WERI-Rb-1 (cell line): ENCODE data around the gene NPHP4.

Experiments
- DNase-seq: peaks from one replicate; pipeline ENCODE4 v3.0.0-alpha.2; 2020
- H3K27ac ChIP-seq: fragments of 250-450 bp; sonication (Bioruptor Pico); 2 replicates; pipeline ENCODE4 v1.5.1; 2020; ENCODE audit warnings: mild to moderate bottlenecking, moderate library complexity
- H3K27me3 ChIP-seq: fragments of 250-450 bp; sonication (Bioruptor Pico); 2 replicates; pipeline ENCODE4 v1.5.1; 2021; ENCODE audit warnings: mild to moderate bottlenecking, low read depth, moderate library complexity; ENCODE audit not compliant: insufficient read depth, severe bottlenecking
- H3K36me3 ChIP-seq: fragments of 250-450 bp; sonication (Bioruptor Pico); 2 replicates; pipeline ENCODE4 v1.5.1; 2020; ENCODE audit warnings: mild to moderate bottlenecking, moderate library complexity
- H3K4me3 ChIP-seq: 2 replicates; pipeline ENCODE4 v1.5.1; 2011; ENCODE audit warnings: low read depth, mild to moderate bottlenecking, control low read depth, low read length
- H3K9me3 ChIP-seq: fragments of 250-450 bp; sonication (Bioruptor Pico); 2 replicates; pipeline ENCODE4 v1.5.1; 2021; ENCODE audit warnings: mild to moderate bottlenecking, moderate library complexity; ENCODE audit not compliant: severe bottlenecking
- CTCF ChIP-seq: IDR thresholded peaks from 2 replicates; pipeline ENCODE4 v1.5.1; 2011; ENCODE audit warnings: low read depth, mild to moderate bottlenecking, control low read depth, inconsistent platforms, low read length

The NPHP4 gene

GRCh38 chr1:6009120-6010040 lies 17.2 kb upstream of the NPHP4 start:
- no peaks in the 10 kb centered on the region for H3K27me3 ChIP-seq
- no peak for DNase-seq
- H3K27ac ChIP-seq = no peak overlapping the region
- no peak for TF ChIP-seq CTCF
- H3K4me3 ChIP-seq = no peak overlapping the region
- H3K9me3 ChIP-seq = no peaks in the 10 kb centered on the region
- H3K36me3 ChIP-seq = no peaks in the 10 kb centered on the region

- Histone ChIP-seq H3K4me3 (no peak overlapping the region), H3K9me3 (no peaks in the 10 kb centered on the region), H3K36me3 (no peaks in the 10 kb centered on the region), H3K27ac (no peak overlapping the region), H3K27me3 (no peaks in the 10 kb centered on the region)
- no peak for TF ChIP-seq CTCF
- no peak for DNase-seq
These were observed 16.5 kb upstream of the NPHP4 start for GRCh38 chr1:6008696-6009095.

- Histone ChIP-seq H3K4me3 (no peak overlapping the region), H3K9me3 (no peaks in the 10 kb centered on the region), H3K36me3 (no peaks in the 10 kb centered on the region), H3K27ac (no peak overlapping the region), H3K27me3 (no peaks in the 10 kb centered on the region)
- DNase-seq = no peak
- no peak for TF ChIP-seq CTCF
These were observed 15.8 kb upstream of the NPHP4 start for GRCh38 chr1:6008084-6008415.

- no peaks in the 10 kb centered on the region for H3K27me3 ChIP-seq
- DNase-seq = no peak
- no peaks in the 10 kb centered on the region for H3K36me3 ChIP-seq
- no peak overlapping the region for H3K4me3 ChIP-seq
- no peak for TF ChIP-seq CTCF
- H3K27ac ChIP-seq = 0 out of 2 replicates have a peak overlapping the region, but pooled peaks have one; percentile 2
- no peaks in the 10 kb centered on the region for H3K9me3 ChIP-seq
These were observed 15.3 kb upstream of the NPHP4 start for GRCh38 chr1:6007318-6008083.

- Histone ChIP-seq H3K27ac (0 out of 2 replicates have a peak overlapping the region, but pooled peaks have one; percentile 2), H3K9me3 (no peaks in the 10 kb centered on the region), H3K36me3 (no peaks in the 10 kb centered on the region), H3K27me3 (no peaks in the 10 kb centered on the region), H3K4me3 (no peak overlapping the region)
- TF ChIP-seq CTCF = no peak
- no peak for DNase-seq
These were observed 14.7 kb upstream of the NPHP4 start for GRCh38 chr1:6006882-6007281.
